GM18498 (cell line): ENCODE measurements around the gene TYROBP.
"Not testable (repeated sequence)": the region's sequence is repeated elsewhere in the genome, so short reads cannot be mapped to it uniquely, and the experiment has no call there.

Experiments
- ATAC-seq: cut with Tn5 transposase; IDR thresholded peaks from one replicate; pipeline ENCODE4 v1.9.1; 2021; ENCODE audit warnings: mild to moderate bottlenecking, moderate library complexity; ENCODE audit not compliant: unreplicated experiment

The TYROBP gene

DNA sequence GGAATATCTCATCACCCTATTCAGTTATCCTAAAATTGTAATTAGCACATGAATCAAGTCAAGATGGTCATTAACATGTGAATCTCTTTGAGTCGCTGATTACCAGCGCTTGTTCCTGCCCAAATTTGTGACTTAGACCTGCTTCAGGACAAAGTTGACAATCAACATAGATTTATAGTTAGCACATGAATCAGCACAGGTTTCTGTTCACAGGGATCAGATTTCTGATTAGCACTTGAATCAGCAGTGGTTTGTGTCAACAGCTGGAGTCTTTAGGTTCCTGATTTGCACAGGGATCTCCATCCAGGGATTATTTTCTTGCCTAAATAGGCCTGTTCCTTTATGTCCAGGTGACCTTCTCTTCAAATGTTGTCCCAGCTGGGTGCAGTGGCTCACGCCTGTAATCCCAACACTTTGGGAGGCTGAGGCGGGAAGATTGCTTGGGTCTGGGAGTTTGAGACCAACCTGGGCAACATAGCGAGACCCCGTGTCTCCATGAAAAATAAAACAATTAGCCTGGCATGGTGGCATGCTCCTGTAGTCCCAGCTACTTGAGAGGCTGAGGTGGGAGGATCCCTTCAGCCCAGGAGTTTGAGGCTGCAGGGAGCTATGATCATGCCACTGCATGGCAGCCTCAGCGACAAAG is 24.3 kb upstream of the TYROBP start:
- no peak for ATAC-seq

GRCh38 chr19:35931874-35932202 is 23.7 kb upstream of the TYROBP start:
- ATAC-seq = no peak

DNA sequence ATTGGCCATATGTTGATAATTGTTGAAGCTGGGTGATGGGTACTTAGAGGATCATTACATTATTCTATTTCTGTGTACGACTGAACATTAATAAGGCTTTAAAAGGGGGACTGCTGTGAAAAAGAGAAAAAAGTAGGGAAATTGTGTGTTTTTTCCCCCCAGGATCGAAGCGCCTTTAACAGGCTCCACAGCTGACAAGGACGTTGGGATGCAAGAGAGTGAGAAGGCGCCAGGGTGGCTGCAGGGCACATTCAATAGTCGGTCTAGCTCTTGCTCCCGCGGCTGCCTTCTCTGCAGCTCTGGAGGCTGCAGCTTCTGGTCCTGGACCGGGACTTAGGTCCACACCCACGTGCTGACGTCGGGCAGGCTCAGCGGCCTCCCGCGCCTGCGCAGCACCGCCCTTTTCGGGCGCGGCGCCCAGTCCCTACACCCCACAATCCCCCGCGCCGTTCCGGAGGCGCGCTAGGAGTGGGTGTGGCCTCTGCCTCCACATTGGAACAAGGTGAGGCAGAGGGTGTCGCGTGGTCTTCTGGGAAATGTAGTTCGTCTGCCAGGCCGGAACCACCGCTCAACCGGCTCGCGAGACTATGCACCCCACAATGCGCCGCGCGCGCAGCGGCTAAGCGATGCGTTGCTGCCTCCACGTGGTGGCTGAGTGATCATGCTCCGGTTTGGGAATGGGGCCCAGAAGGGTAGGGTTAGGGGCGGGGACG is 23.2 kb upstream of the TYROBP start:
- peak; percentile 94 for ATAC-seq

- ATAC-seq = no peak
These were observed 21.8 kb upstream of the TYROBP start for GRCh38 chr19:35929876-35930275.

DNA sequence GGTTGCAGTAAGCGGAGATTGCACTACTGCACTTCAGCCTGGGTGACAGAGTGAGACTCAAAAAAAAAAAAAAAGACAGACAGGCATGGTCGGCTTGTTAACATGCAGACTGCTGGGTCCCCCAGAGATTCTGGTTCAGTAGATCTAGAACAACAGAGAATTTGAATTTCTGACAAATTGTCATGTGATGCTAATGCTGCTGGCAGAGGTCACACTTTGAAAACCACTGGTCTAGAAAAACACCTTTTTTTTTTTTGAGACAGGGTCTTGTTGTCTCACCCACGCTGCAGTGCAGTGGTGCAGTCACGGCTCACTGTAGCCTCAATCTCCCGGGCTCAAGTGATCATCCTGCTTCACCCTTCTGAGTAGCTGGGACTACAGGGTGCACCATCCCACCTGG is 20.4 kb upstream of the TYROBP start:
- no peak for ATAC-seq

GRCh38 chr19:35925501-35925900 is 17.4 kb upstream of the TYROBP start:
- ATAC-seq = no peak

- ATAC-seq = no peak
These were observed 12.9 kb upstream of the TYROBP start for GRCh38 chr19:35921012-35921411.

DNA sequence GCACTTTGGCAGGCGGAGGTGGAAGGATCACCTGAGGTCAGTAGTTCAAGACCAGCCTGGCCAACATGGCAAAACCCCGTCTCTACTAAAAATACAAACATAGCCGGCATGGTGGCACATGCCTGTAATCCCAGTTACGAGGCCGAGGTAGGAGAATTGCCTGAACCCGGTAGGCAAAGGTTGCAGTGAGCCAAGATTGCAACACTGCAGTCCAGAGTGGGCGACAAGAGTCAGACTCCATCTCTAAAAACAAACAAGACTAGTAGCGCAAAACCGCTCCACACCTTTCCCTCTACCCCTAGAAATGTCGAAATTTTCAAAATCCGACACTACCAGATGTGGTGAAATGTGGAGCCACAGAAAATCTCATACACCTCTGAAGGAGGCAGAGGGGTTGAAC is 11.2 kb upstream of the TYROBP start:
- no peak for ATAC-seq

GRCh38 chr19:35915443-35915842 is 7.3 kb upstream of the TYROBP start:
- ATAC-seq = no peak

DNA sequence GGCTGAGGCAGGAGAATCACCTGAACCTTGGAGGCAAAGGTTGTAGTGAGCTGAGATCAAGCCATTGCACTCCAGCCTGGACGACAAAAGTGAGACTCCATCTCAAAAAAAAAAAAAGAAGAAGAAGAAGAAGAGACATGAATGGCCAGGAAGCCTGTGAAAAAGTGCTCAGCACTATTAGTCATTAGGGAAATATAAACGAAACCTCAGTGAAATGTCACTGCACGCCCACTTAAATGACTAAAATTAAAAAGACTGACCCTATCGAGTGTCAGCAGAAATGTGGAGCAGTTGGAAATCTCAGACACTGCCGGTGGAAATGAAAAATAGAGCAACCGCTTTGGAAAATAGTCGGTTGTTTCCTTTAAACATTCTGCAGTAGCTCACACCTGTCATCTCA is 5.5 kb upstream of the TYROBP start:
- ATAC-seq = no peak

- no peak for ATAC-seq
These were observed 3.7 kb upstream of the TYROBP start for GRCh38 chr19:35911790-35912189.

GRCh38 chr19:35911173-35911572 is 3.1 kb upstream of the TYROBP start:
- ATAC-seq = no peak

- ATAC-seq = not testable (repeated sequence)
These were observed 2.3 kb upstream of the TYROBP start for GRCh38 chr19:35910355-35910754.

- no peak for ATAC-seq
These were observed 1.6 kb upstream of the TYROBP start for GRCh38 chr19:35909684-35910035.

DNA sequence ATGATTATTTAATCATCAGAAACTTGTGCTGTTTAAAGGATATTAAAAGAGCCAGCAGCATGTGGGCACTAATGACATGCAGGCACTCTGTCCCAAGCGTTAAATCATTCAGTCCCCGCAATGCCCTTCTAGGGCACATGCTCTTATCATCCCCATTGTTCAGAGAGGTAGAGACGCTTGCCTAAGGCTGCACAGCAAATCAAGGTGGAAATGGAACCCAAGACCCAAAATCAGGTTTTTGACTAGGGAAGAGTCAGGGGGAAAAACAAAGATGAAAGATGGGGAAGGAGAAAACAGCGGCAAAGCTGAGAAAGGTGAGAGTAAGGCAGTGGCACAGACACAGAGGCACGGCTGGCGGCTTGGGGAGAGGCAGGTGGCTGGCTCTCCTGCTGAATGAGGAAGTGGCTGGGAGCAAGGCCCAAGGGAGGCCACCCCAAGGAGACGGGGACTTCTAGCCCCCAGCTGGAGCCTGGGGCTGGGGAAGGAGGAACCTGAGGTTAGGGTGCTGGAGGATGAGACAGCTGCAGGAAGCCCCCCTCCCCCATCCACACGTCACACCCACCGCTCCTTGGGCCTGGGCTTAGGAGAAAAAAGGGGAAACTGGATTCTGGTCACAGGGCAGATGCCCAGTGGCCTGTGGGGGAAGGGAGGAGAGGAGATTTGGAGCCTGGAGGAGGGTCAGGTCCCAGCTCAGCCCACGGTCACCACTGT is 1.0 kb upstream of the TYROBP start:
- ATAC-seq = no peak

GRCh38 chr19:35907377-35907745 is 734 bp downstream of the TYROBP start:
- ATAC-seq = no peak

GRCh38 chr19:35905178-35905727 is 2.8 kb downstream of the TYROBP start:
- no peak for ATAC-seq

- ATAC-seq = no peak
These were observed 3.6 kb downstream of the TYROBP start for GRCh38 chr19:35904311-35905068.

GRCh38 chr19:35903550-35904179 is 4.4 kb downstream of the TYROBP start:
- ATAC-seq = peak; percentile 48

DNA sequence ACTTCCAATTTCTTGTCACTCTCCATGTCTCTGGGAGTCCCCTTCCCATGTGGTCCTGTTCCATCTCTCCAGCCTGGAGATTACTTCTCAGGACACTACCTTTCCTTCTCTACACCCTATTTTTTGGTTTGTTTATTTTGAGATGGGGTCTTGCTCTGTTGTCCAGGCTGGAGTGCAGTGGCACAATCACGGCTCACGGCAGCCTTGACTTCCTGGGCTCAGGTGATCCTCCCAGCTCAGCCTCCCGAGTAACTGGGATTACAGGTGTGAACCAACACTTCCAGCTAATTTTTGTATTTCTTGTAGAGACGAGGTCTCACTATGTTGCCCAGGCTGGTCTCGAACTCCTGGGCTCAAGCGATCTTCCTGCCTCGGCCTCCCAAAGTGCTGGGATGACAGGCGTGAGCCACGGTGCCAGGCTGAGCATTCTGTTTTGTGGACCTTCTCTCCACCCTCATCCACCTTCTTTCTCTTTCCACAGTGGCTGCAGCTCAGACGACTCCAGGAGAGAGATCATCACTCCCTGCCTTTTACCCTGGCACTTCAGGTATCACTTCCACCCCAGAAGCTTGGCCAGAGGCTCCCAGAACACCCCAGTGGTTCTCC is 5.1 kb downstream of the TYROBP start:
- no peak for ATAC-seq
